Breast epithelium (tissue), 3 donors: ENCODE measurements around the gene TRIM15.

Source experiments
- POLR2A ChIP-seq: fragments of 450-650 bp; IDR thresholded peaks from one replicate; pipeline ENCODE4 v1.6.1; 2016; ENCODE audit warnings: antibody characterized with exemption, mild to moderate bottlenecking, moderate library complexity
- POLR2AphosphoS5 ChIP-seq, 3 donors: sonication (generic); formaldehyde crosslinking; IDR thresholded peaks; one replicate each; pipeline ENCODE4 v1.6.1; 2017; ENCODE audit warnings: antibody characterized with exemption in 3 of 3
- TF ChIP-seq, protein P1 (sequence below), 3 donors: fragments of 450-650 bp; IDR thresholded peaks; one replicate each; pipeline ENCODE4 v1.5.1; 2016 to 2017; ENCODE audit warnings: antibody characterized with exemption in 3 of 3, mild to moderate bottlenecking in 3 of 3, moderate library complexity in 3 of 3

DNA sequence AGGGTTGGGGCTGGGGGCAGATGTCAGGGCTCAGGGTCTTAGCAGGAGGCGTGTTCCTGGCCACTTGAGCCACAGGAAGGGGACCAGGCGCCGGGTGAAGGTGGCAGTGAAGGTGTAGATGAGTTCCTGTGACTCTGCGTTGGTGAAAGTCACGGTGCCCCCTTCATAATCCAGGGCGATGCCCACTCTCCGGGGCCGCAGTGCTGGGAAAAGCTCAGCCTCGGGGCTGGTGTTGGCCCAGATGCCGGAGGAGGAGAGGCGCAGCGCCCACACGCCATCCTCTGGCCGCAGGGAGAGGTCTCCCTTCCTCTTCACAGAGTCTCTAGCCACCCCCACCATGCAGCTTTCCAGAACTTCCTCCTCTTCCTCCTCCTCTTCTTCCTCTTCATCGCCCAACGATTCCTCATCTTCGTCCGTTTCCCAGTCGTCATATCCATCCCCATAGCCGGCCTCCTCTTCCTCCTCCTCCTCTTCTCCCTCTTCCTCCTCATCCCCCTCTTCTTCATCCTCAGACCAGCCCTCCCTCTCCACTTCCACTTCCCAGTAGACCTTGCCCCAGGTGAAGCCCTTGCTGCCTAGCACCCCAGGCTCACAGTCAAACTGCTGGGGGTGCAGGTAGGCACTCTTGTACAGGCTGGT is 22.6 kb downstream of the TRIM15 start:
- TF ChIP-seq POLR2A = no peak
- TF ChIP-seq, protein P1, sequence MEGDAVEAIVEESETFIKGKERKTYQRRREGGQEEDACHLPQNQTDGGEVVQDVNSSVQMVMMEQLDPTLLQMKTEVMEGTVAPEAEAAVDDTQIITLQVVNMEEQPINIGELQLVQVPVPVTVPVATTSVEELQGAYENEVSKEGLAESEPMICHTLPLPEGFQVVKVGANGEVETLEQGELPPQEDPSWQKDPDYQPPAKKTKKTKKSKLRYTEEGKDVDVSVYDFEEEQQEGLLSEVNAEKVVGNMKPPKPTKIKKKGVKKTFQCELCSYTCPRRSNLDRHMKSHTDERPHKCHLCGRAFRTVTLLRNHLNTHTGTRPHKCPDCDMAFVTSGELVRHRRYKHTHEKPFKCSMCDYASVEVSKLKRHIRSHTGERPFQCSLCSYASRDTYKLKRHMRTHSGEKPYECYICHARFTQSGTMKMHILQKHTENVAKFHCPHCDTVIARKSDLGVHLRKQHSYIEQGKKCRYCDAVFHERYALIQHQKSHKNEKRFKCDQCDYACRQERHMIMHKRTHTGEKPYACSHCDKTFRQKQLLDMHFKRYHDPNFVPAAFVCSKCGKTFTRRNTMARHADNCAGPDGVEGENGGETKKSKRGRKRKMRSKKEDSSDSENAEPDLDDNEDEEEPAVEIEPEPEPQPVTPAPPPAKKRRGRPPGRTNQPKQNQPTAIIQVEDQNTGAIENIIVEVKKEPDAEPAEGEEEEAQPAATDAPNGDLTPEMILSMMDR (IDR thresholded peaks at IDR 0.05) = no peak
- TF ChIP-seq POLR2AphosphoS5 (IDR thresholded peaks at IDR 0.05) = no peak
